HEK293T (cell line): ENCODE results near the gene ZCCHC24.

ENCODE experiments used
- ARNT ChIP-seq: fragments of 450-650 bp; IDR thresholded peaks from 2 replicates; pipeline ENCODE4 v1.6.1; 2017; ENCODE audit warnings: mild to moderate bottlenecking
- BHLHE40 ChIP-seq: fragments of 450-650 bp; IDR thresholded peaks from 2 replicates; pipeline ENCODE4 v1.6.1; 2016; ENCODE audit warnings: mild to moderate bottlenecking, moderate library complexity, borderline replicate concordance
- CTBP1 ChIP-seq: fragments of 450-650 bp; IDR thresholded peaks from 2 replicates; pipeline ENCODE4 v1.6.1; 2016; ENCODE audit warnings: borderline replicate concordance
- FOXK2 ChIP-seq: fragments of 450-650 bp; IDR thresholded peaks from 2 replicates; pipeline ENCODE4 v1.6.1; 2016; ENCODE audit warnings: mild to moderate bottlenecking
- FOXM1 ChIP-seq: fragments of 450-650 bp; IDR thresholded peaks from 2 replicates; pipeline ENCODE4 v1.6.1; 2017; ENCODE audit warnings: mild to moderate bottlenecking, borderline replicate concordance
- HDGF ChIP-seq: fragments of 450-650 bp; IDR thresholded peaks from 2 replicates; pipeline ENCODE4 v1.6.1; 2017; ENCODE audit warnings: antibody characterized with exemption, borderline replicate concordance
- L3MBTL2 ChIP-seq: fragments of 450-650 bp; conservative IDR thresholded peaks from 2 replicates; pipeline ENCODE4 v1.6.1; 2016; ENCODE audit warnings: mild to moderate bottlenecking
- LEF1 ChIP-seq: fragments of 450-650 bp; IDR thresholded peaks from 2 replicates; pipeline ENCODE4 v1.6.1; 2017; ENCODE audit warnings: mild to moderate bottlenecking, borderline replicate concordance
- NFRKB ChIP-seq: fragments of 450-650 bp; IDR thresholded peaks from 2 replicates; pipeline ENCODE4 v1.6.1; 2016; ENCODE audit warnings: mild to moderate bottlenecking, moderate library complexity
- SUZ12 ChIP-seq: fragments of 450-650 bp; IDR thresholded peaks from 2 replicates; pipeline ENCODE4 v1.6.1; 2016; ENCODE audit warnings: mild to moderate bottlenecking
- TARDBP ChIP-seq: fragments of 450-650 bp; IDR thresholded peaks from 2 replicates; pipeline ENCODE4 v1.6.1; 2016
- ZNF384 ChIP-seq: fragments of 450-650 bp; IDR thresholded peaks from 2 replicates; pipeline ENCODE4 v1.6.1; 2016
- TF ChIP-seq, protein P1 (sequence below): fragments of 450-650 bp; IDR thresholded peaks from 2 replicates; pipeline ENCODE4 v1.6.1; 2016

DNA sequence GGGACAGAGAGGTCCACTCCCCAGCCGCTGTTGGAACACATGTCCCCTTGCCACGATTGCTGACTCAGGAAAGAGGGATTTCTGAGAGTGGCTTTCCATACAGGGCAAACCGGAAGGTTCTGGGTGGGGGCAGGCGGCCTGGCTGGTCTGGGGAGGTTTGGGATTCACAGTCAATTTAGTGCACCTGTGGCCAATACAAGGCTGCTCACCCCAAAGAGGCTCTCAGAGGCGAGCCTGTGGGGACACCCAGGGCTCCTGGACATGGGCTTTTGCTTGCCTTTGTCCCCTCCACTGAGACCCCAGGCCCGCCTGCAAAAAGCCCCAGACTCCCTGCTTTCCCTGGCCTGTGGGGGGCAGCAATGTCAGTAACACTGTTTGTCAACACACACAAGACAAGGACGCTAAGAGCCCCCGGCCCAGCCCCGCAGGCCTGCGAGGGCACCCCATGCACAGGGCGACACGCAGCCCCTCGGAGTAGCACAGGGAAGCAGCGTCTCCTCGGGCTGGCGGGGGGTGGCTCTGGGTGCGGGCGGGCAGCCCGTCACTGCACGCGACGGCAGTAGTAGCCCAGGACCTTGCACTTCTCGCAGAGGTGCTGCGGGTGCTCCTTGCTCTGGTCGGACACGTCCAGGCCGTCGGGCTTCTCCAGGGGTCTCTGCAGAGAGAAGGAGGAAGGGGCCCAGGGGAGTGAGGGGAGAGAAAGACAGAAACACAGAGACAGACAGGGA is 59.5 kb downstream of the ZCCHC24 start:
- TF ChIP-seq ZNF384 (no peak), ARNT (no peak), FOXK2 (no peak), FOXM1 (no peak), NFRKB (no peak), HDGF (no peak), SUZ12 (no peak), BHLHE40 (no peak), TARDBP (no peak), CTBP1 (no peak), LEF1 (no peak), L3MBTL2 (no peak)
- TF ChIP-seq, protein P1, sequence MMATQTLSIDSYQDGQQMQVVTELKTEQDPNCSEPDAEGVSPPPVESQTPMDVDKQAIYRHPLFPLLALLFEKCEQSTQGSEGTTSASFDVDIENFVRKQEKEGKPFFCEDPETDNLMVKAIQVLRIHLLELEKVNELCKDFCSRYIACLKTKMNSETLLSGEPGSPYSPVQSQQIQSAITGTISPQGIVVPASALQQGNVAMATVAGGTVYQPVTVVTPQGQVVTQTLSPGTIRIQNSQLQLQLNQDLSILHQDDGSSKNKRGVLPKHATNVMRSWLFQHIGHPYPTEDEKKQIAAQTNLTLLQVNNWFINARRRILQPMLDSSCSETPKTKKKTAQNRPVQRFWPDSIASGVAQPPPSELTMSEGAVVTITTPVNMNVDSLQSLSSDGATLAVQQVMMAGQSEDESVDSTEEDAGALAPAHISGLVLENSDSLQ: no peak
